ENCODE results near the gene EID2.

The EID2 gene

DNA sequence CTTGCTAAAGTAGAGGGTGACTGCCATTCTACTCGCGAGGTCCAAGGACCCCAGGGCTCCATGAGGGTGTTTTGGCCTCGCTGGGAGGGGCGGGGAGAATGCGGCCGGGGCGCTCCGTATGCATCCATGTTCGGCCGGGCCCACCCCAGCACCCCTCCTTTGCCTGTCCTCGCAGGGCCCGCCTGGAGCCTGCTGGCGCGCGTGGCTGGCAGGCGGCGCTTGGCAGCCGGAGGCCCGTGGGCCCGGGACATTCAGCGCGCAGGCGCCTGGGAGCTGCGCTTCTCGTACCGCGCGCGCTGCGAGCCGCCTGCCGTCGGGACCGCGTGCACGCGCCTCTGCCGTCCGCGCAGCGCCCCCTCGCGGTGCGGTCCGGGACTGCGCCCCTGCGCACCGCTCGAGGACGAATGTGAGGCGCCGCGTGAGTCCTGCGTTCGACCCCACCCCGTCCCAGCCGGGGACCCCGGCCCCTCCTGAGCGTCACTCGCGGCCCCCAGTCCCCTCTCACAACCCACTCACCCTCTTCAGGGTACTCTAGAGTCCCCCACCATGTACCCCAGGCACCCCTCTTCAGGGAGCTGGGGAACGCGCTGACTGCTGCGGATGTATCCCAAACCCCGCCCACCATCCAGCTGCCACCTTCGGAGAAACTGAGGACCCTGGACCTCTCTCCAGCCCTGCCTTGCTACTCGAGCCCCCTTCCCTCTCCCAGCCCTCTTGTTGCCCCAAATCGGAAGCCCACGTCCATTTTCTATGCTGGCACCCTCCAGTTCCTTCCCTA, 37.1 kb downstream of the EID2 start:
- no peak for DNase-seq (ENCODE audit: low read depth, low spot score)

- DNase-seq (ENCODE audit: low read depth, low spot score), result no peak
These were observed 38.6 kb downstream of the EID2 start for GRCh38 chr19:39501340-39501739.

- DNase-seq (ENCODE audit: low read depth, low spot score), result no peak
These were observed 39.4 kb downstream of the EID2 start for GRCh38 chr19:39500543-39500942.

DNA sequence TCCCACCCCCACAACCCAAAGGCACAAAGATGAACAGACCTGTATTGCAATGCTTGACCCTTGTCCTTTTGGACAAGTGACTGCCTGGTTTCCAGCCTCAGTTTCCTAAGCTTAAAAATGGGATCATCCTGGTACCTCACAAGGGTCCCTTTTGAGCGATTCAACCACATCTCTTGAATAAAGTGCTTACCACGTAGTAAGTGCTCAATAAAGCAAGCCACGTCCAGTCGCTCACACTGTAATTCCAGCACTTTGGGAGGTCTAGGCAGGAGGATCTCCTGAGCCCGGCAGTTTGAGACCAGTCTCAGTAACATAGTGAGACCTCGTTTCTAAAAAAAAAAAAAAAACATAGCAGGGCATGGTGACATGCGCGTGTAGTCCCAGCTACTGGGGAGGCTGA, 40.0 kb downstream of the EID2 start:
- DNase-seq (ENCODE audit: low read depth, low spot score), result no peak

DNA sequence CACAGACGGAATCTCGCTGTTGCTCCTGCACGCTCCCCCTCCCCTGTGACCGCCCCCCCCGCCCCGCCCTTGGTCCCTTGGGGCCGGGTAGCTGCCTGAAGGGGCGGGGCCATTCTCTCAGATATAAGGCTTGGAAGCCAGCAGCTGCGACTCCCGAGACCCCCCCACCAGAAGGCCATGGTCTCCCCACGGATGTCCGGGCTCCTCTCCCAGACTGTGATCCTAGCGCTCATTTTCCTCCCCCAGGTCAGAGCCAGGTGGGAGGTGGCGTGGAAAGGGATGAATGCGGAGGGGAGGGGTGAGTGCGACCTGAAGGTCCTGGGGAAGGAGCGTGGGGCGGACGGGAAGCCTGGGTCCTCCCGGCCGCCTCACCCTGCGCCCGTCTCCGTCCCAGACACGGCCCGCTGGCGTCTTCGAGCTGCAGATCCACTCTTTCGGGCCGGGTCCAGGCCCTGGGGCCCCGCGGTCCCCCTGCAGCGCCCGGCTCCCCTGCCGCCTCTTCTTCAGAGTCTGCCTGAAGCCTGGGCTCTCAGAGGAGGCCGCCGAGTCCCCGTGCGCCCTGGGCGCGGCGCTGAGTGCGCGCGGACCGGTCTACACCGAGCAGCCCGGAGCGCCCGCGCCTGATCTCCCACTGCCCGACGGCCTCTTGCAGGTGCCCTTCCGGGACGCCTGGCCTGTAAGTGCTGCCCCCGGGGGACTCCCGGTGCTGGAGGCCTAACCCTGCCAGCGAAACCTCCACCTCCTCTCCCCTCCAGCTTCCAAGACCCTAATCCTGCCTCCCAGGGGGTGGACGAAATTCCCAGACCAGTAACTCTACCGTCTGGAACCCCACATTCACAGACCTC, 40.9 kb downstream of the EID2 start, which contains the start of gene DLL3:
TSS of gene DLL3 (plus strand) at position 150 of the 845 bp plus-strand sequence. CDS start at position 178, 28 bp downstream.
- DNase-seq (ENCODE audit: low read depth, low spot score), result no peak

DNA sequence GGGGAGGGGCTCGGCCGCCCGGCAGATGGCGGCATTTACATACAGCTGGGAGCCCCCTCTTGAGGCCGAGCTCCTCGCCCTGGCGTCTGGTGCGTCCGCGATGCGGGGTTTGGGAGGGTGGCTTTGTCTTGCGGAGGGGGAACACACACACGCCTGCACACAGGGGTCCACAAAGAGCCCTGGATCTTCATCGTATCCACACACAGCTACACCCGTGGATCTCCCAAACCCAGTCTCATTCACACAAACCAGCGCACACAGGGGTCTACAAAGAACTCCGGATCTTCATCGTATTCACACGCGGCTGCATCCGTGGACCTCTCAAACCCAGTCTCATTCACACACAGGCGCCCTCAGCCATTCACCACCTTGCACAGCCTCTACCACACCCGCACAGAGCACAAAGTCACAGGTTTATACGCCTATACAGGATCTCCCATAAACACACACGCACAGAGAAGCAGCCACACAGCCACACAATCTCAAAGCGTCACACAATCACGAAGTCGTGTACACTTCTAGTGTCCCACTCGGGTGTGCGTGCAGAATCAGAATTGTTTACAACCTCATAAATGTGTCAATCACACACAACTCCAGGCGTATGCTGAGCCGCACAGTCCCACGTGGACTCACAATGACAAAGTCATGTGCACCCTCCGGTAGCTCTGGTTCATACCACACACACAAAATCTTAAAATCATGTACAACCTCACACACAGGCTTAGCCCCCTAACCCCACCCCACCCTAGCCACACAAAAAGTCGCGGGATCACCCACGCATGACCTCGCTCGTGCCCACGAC, 41.8 kb downstream of the EID2 start:
- no peak for DNase-seq (ENCODE audit: low read depth, low spot score)

DNA sequence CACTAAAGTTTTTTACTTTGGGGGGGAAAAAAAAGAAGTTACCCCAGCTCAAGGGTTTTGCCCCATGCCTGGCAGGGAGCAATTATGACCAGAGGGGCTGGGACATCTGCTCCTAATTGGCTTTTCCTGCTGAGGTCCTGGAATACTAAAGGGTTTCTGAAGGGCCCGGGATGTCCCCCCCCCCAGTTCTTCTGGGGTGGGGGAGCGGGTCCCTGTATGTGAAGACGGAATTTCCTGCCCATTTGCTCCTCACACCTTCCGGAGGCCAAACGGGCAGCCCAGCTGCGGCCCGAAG, 42.3 kb downstream of the EID2 start:
- no peak for DNase-seq (ENCODE audit: low read depth, low spot score)

DNA sequence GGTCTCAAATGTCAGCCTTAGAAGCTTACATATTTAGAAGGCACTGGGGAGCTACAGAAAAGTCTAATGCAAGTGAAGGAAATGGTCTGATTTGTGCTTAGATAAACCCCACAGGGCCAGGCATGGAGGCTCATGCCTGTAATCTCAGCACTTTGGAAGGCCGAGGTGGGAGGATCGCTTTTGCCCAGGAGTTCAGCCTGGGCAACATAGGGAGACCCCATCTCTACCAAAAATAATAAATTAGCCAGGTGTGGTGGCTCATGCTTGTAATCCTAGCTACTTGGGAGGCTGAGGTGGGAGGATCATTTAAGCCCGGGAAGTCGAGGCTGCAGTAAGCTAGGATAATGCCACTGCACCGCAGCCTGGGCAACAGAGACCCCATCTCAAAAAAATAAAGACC, 43.9 kb downstream of the EID2 start:
- DNase-seq (ENCODE audit: low read depth, low spot score), result no peak

DNA sequence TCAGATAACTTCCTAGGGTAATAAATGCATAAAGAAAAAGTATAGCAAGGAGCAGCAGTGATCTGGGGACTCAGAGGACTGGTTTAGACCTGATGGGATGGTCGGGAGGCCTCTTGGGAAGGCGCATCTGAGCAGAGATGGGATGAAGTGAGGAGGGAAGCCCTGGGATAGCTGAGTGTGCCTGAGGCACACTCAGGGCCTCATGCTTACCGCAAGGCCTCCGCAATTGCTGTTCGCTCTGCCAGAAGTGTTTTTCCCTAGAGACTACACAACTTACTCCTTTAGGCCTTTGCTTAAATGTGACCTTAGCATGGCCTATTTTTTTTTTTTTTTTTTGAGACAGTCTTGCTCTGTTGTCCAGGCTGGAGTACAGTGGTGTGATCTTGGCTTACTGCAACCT, 45.3 kb downstream of the EID2 start:
- no peak for DNase-seq (ENCODE audit: low read depth, low spot score)

DNA sequence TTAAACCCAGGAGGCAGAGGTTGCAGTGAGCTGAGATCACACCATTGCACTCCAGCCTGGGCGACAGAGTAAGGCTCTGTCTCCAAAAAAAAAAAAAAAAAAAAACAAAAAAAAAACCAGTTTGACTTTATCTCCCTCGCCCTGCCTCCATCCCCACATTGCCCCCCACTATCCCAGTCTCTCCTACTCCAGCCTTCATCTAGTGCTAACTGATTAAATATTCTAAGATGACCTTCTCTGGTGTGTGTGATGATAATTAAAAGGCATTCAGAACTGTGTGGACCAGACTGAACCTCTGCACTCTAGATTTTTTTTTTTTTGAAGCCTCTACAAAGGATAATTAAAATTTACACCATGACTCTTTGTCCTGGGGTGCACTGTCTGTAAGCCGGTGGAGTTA, 47.2 kb downstream of the EID2 start:
- DNase-seq (ENCODE audit: low read depth, low spot score), result no peak

DNA sequence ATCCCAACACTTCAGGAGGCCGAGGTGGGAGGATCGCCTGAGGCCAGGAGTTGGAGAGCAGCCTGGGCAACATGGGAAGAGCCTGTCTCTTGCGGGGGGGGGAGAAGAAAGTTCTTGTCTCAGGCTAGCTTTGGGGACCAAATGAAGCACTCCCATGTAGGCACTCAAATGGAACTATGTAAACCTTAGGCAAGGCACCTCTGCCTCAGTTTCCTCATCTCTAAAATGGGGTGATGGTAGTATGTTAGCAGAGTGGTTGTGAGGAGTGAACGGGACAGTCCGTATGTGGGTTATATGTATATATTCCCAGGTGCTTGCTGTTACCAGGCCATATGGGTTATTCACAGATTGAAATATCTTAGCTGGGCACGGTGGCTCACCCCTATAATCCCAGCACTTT, 47.7 kb downstream of the EID2 start:
- DNase-seq (ENCODE audit: low read depth, low spot score), result no peak

GRCh38 chr19:39489756-39490155, 50.2 kb downstream of the EID2 start:
- no peak for DNase-seq (ENCODE audit: low read depth, low spot score)
